Stimulated activated CD4-positive, alpha-beta T cell treated with anti-CD3 and anti-CD28 coated beads, TNF-alpha, amount 100 ng/mL, for 24 hours (primary cell): ENCODE results near the gene TSPAN2.
"Not testable (repeated sequence)": the region's sequence is repeated elsewhere in the genome, so short reads cannot be mapped to it uniquely, and the experiment has no call there.

Experiments
- DNase-seq, 3 experiments: peaks; one replicate each; pipeline ENCODE4 v3.0.0-alpha.2; 2020; ENCODE audit warnings: low read depth in 3 of 3

The TSPAN2 gene

DNA sequence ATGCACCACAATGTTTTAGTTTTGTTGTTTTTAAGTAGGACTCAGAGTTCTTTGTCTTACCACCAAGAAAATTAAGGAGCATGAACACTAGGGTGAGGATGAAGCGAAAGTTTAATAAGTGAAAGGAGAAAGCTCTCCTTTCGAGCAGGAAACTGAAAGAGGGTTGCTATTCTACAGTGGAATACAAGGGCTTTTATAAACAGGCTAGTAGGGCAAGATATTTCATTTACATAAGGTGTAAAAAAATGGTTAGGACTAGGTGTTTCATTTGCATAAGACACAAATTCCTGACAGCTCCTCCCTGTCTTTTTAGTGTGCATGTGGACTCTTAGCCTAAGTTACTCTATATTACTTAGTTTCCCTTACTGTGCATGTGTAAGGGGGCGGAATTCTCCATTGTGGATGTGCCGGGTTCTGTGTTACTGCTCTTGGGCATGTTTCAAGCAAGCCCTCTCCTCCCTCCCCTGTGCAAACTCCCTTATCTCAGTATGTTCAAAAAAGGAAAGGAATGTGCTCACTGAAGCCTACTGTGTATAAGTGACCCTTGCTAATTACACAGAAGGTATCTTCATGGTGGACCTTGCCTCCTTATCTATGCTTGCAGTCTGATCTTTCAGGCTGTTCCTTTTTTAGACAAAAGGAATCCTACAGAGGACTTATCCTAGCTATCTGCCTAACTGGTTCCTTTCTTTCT, 52.3 kb downstream of the TSPAN2 start:
- DNase-seq, result no peak

DNA sequence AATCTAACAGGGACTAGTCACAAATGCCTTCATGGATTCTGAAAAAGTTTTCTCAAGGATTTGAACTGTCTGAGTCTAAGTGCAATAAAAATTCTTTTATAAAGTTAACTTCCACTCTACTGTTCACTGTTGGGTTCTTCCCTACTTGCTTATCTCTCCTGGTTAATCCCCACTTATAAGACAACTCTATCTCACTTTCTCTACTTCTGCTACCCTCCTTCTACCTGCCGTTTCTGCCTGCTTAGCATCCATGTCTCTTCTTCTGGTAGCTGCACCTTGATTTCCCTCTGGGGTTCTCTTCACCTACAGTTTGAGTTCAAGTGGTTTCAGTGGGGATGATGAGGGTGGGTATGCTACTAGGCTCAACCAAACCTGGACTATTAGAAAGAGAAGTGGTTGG, 53.7 kb downstream of the TSPAN2 start:
- no peak for DNase-seq

DNA sequence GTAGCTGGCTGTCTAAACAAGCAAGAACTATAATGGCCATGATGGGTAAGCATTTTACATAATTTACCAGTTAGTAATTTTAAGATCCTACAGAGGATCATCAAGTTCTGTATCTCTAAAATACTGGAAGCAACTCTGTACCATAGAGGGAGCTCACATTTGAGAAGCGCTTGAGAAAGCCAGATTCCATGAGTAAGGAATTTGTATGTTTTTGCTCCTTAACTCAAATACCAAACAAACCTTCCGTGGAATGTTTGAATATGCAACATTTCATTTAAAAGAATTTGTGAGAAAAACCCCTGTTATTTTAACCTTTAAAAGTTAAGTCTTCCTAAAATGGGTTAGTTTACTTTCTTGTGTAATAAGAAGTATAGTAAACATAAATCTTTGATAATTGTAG, 57.7 kb downstream of the TSPAN2 start:
- no peak for DNase-seq

DNA sequence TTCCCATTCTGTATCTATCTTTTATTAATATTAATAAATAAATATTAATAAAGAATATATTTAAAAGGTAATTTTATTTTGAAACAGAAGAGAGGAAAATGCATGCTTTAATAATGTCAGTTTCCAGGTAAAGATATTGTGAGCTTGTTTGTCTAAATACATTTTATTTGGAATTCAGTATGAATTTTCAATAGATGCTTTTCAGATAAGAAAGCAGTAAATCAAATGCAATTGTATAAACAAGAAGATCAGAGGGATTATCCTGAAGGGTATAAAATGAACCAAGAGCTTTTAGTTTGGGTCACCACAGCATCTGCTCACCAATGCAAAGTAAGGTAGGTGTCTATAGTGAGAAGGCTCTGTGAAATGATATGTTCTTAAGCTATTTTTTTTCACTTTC, 59.8 kb downstream of the TSPAN2 start, which contains the start of gene TSHB:
Gene TSHB (plus strand): TSS at position 301 of the 400 bp plus-strand sequence. CDS start 3,537 bp downstream, outside the sequence.
- DNase-seq, result no peak

DNA sequence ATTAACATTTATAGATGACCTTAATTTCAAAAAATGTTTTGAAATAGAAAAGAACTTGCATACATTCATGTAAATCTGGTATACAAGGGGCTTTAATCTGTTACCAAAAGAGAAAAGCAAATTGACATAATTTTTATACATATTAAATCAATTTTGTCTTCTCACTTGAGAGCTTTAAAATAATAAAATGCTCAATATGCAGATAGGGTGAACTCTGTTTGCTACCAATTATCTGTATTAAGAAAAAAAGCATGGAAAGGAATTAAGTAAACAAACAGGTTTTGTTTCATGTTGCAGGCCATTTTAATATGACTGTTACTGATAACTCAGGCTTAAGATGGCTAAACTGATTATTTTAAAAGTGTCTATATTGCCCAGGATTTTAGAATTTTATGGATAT, 65.7 kb downstream of the TSPAN2 start:
- no peak for DNase-seq

DNA sequence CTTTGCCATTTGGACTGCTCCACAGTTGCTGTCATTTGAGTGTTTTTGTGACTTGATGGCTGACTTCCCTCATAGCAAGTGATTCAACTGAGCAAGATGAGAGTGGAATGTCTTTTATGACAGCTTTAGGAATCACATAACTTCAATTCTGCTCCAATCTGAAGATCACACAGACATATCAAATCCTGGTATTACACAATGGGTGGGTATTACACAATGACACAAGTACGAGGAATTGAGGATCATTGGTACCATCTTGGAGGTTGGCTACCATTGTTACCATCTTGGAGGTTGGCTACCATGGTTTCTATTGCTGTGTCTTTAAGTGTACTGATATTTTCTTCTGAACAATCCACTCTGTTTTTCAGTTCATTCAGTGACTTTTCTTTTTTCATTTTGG, 68.2 kb downstream of the TSPAN2 start:
- DNase-seq, result no peak

DNA sequence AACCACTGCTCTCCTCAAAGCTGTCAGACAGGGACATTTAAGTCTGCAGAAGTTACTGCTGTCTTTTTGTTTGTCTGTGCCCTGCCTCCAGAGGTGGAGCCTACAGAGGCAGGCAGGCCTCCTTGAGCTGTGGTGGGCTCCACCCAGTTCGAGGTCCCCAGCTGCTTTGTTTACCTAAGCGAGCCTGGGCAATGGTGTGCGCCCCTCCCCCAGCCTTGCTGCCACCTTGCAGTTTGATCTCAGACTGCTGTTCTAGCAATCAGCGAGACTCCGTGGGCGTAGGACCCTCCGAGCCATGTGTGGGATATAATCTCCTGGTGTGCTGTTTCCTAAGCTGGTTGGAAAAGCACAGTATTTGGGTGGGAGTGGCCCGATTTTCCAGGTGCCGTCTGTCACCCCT, 69.8 kb downstream of the TSPAN2 start:
- DNase-seq, result not testable (repeated sequence)

DNA sequence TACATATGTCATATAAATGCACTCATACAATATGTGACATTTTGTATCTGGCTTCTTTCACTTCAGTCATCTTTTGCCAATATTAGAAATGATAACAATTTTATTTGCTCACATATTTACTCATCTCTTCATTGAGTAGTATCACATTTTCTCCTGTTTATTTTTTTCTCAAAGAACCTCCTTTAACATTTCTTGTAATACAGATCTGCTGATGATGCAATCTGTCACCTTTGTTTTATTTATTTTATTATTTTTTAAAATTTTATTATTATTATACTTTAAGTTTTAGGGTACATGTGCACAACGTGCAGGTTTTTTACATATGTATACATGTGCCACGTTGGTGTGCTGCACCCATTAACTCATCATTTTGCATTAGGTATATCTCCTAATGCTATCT, 75.5 kb downstream of the TSPAN2 start:
- no peak for DNase-seq

DNA sequence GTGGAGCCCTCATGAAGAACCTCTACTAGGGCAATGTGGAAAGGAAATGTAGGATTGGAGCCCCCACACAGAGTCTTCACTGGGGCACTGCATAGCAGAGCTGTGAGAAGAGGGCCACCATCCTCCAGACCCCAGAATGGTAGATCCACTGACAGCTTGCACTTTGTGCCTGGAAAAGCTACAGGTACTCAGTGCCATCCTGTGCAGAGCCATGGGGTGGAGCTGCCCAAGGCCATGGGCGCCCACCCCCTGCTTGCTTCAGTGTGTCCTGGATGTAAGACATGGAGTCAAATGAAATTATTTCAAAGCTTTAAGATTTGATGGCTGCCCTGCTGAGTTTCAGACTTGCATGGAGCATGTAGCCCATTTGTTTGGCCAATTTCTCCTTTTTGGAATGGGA, 76.9 kb downstream of the TSPAN2 start:
- DNase-seq, result no peak

DNA sequence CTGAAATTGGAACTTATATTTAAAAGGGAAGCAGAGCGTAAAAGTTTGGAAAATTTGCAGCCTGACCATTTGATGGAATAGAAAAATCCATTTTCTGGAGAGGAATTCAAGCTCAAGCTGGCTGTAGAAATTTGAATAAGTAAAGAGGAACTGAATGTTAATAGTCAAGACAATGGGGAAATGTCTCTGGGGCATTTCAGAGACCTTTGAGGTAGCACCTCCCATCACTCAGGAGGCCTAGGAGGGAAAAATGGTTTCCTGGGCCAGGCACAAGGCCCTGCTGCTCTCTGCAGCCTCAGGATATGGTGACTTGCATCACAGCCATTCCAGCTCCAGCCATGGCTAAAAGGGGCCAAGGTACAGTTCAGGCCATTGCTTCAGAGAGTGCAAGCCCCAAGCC, 77.3 kb downstream of the TSPAN2 start:
- DNase-seq, result no peak

DNA sequence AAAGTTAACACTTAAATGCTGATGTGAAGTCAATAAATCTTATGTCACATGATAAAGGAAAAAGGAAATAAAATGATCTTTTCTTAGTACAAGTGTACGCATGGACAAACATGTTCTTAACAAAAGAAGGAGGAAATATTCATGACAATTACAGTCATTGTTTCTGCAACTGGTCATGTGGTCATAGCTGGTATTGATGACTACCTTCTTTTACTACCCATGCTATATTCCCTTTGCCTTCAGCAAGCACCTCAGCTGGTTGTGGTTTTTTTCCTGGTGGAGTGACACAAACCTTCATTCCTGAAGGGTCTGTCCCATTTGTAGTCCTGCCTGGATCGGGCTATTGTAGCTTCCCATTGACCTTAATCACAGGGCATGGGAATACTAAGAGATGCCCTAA, 83.1 kb downstream of the TSPAN2 start:
- no peak for DNase-seq
